Amygdala (tissue), 56 donors: Measurements from ENCODE around the gene HOTAIR.
A peak's percentile ranks its signal among the peaks of the same experiment; 100 is the strongest.

Source experiments
- DNase-seq, 56 donors: peaks; one replicate each; lab custom pipeline; 2025; lab: John Stamatoyannopoulos, UW

HOTAIR gene

DNA sequence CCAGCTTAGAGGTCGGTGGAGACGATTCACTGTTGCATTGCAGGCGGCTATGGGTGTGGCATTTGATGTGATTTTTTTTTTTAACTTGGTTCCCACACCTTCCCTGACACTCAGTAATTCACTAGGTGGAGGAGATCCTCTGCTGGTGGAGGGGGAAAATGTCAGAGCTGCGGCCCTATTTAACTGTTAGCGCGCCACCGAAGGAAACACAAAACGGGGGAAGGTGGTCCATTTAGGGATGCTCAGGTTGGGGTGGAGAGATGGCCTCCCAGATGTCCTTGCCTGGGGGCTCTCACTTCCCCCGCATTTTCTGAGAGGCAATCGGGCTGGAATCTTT, 24.3 kb downstream of the HOTAIR start:
- DNase-seq, result no peak

DNA sequence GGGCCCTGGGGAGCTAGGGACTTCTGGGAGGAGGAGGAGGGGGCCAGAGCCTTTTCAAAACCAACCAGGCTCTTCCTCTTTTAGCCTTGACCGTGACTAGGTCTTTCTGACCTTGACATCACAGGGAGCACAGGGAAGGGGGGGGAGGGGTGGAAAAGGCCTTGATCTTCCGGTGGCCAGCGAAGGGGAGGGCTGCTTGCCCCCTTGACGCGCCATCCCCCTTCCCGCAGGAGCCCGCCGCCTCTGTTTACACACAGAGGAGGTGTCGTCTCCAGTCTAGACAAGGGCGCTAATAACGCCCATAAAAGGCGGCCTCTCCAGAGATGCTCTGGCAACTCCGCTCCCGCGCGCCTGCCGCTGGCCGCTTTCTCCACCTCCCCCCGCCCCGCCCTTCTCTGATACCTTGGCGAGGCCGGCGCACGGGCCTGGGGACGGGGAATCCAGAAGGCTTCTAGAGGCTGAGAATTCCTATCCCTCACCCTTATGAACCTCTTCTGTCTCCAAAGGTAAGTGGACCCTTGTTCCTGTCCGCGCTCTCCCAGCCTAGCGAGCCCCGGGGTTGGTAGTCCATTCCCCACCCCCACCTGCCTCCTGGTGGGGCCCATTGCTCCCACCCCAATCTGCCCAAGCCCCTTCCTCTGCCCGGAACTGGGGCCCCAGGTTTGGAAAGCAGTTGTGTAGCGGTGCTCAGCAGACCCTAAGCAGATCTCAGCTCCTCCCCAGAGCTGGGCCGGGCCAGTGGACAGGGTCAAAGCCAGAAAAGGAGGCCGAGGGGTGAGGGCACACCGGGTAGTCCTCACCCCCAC, 24.9 kb downstream of the HOTAIR start:
- no peak for DNase-seq

- DNase-seq, result no peak
Measured at GRCh38 chr12:53948650-53949593, 25.8 kb downstream of the HOTAIR start.

- DNase-seq, result no peak
Measured at GRCh38 chr12:53947743-53948142, 27.0 kb downstream of the HOTAIR start.

DNA sequence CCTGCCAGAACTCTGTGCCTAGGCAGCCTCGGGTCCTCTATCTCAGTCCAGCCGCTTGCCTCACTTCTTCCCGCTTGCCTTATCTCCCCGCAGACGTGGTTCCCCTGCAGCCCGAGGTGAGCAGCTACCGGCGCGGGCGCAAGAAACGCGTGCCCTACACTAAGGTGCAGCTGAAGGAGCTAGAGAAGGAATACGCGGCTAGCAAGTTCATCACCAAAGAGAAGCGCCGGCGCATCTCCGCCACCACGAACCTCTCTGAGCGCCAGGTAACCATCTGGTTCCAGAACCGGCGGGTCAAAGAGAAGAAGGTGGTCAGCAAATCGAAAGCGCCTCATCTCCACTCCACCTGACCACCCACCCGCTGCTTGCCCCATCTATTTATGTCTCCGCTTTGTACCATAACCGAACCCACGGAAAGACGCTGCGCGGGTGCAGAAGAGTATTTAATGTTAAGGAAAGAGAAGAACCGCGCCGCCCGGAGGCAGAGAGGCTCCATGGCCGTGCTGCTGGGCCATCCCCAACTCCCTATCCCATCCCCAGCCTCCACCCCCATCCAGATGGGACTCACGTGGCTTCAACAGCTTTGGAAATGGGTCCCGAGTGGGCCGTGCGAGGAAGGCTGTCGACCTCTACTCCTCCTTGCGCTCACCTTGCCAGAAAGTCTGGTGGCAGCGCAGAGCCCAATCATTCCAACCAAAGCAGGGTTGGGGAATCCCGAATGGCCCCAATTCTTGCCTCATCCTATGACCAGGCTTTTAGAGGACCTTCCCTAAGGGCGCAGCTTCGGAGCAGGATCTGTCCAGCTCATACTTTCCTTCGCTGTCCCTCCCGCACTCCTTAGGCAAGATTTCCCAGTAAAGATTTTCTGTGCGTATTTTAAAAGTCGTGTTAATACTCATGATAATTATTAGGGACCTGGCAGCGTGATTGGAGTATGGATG, 29.6 kb downstream of the HOTAIR start:
- no peak for DNase-seq

DNA sequence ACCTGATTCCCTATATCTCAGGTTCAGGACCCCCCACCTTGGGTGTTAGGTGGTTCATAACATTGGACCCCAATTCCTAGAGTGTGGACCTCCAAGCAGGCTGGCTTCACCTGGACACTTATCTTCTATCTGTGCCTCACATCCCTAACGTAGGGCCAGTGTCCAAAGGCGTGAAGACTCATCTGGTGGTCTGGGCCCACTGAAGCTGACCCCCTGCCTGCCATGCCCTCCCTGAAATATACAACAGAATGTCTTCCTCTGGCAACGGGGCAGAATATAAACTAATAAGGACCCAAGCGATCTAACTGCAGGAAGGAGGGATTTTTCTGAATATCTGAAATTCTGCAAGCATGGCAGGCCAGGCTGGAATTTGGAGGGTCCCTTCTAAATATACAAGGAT, 30.5 kb downstream of the HOTAIR start:
- no peak for DNase-seq

GRCh38 chr12:53942467-53942997, 32.2 kb downstream of the HOTAIR start:
- no peak for DNase-seq

DNA sequence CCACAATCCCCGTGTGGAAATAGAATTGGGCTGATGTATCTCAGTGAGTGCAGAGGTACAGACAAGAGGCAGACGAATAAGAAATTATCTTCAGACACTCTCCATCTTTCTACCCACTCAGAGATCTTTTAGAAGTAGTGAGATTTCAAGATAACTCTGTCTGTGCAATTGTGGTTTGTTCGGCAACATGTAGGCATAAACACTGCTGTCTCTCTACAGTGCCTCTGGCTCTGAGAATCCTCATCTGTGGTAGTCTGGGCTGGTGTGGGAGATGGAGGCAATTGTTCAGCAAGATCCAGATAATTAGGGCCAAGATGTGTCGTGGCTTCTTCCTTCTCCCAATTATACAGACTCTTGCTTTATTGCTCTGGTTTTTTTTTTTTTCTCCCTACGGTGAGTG, 33.0 kb downstream of the HOTAIR start:
- DNase-seq, result no peak

GRCh38 chr12:53941187-53941586, 33.6 kb downstream of the HOTAIR start:
- no peak for DNase-seq

- DNase-seq, result no peak
Measured at GRCh38 chr12:53940443-53941014, 34.2 kb downstream of the HOTAIR start.

GRCh38 chr12:53939141-53940108, 35.3 kb downstream of the HOTAIR start:
- no peak for DNase-seq

- peak in 1 of 56 donors; percentile 9 for DNase-seq
Measured at GRCh38 chr12:53938326-53939140, 36.2 kb downstream of the HOTAIR start, which contains the start of gene HOXC13. TSS of gene HOXC13 (plus strand) at chr12:53938831. CDS start at chr12:53938907, 76 bp downstream.

DNA sequence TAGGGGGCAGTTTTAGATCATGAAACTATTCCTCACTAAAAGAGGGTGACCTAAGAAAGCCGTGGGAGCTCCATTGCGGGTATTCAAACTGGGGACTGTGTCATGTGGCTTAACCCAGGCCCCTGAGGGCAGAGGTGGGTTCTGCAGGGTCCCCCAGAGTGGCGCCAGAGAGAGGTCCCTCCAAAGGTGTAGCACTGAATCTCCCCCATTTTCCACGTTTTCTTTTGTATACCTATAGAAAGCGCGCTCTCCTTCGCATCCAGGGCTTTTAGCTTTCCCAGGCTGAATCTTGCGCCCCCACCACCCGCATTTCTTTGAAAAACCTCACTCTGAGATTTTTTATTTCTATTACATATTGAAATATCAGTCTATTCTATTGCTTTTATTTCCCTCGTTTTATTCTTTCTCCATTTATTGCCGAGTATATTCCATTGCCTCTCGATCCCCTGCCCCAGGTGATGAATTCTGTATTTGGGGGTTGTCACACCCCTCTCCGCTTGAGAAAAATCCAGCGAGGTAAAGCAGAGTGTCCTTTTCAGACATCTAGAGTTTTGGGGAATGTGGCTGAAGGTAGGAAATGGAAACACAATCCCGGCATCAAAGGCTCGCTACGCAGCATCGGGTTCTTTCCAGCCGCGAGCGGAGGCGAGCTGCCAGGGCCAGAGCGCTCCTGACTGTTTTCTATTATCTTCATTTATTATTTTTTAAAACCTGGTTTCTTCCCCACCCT, 37.0 kb downstream of the HOTAIR start:
- no peak for DNase-seq

DNA sequence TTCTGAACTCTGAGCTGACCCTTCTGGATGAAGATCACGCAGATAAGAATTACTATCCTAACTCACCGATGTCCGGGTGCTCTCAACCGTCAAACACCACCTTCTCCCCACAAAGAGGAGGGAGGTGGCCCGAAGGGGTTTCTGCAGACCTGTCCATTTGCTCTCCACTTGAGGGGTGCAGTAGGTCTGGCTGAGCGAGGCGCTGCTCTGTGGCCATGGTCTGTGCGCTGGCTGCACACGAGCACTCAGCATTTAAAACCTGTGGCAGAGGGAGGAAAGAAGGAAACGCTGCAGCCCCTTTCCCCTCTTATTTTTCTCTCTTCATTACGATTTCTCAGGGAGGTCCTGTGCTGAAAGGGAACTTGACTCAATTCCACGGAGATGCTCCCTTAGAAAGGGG, 37.7 kb downstream of the HOTAIR start:
- DNase-seq, result no peak

DNA sequence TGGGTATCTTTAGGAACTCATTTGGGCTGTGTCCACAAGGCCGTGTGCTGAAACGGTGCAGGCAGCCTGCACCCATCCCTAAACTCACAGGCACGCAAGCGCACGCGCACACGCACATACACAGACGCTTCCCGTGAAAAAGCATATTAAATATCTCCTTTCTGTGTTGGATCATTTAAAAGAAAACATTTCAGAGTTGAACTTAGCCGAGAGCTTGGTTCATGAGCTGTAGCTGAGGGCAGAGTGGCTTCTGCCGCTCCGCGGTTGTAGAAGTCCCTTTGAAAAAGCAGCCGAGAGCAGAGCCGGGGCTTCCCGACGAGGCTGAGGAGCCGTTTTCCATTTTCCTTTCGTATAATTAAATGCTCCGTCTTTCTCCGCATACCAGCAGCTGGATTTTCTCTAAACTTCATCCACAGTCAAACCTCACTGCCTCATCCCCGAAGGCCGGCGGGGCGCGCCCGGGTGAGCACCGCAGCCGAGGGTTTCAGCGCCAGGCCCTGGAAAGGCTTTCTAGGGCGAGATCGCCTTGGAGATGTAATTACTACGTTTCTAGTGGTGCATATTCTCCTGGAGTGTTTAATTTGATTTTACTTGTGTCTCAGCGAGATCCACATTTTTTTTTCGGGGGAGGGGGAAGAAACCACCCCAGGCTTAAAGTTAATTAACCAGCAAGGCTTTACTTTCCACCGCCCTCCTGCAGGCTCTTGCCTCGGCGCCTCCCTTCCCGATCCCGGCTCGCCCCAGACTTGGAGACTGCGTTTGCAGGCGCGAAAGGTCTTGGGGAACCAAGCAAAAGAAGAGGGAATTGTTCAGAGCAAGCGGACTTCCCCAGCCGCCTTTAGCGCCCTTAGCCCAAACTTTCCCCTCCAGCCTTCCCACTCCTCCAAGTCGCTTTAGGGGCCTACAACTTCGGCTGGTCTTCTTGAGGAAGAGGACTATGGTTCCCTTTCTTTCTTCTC, 39.1 kb downstream of the HOTAIR start:
- DNase-seq, result no peak

GRCh38 chr12:53932915-53933314, 41.8 kb downstream of the HOTAIR start:
- DNase-seq, result no peak
